NB4 (cell line): ENCODE data around the gene ZNRF3.

ENCODE experiments used
- CTCF ChIP-seq: IDR thresholded peaks from one replicate; pipeline ENCODE4 v1.5.1; 2012; ENCODE audit warnings: low read depth, low read length
- POLR2A ChIP-seq: IDR thresholded peaks from 2 replicates; pipeline ENCODE4 v1.6.1; 2011; ENCODE audit warnings: mild to moderate bottlenecking; ENCODE audit not compliant: insufficient read length; ENCODE audit errors: extremely low read depth
- TF ChIP-seq, protein P1 (sequence below): IDR thresholded peaks from 2 replicates; pipeline ENCODE4 v1.6.1; 2011; ENCODE audit warnings: low read depth, low read length

DNA sequence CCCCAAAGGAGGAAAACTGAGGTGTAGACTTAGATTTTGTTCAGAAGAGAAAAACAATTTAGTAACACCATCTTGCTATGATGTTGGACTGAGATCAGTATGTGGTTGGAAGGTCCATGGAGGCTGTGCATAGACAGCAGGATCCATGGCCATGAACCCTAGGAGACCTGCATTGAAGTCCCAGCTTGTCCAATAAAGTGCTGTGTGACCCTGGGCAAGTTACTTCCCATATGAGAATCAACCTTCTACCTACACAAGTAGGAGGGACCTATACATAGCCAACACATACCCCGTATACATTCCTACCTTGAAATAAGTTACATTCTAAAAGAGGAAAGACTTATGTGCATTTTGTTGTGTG is 27.3 kb upstream of the ZNRF3 start:
- TF ChIP-seq, protein P1, sequence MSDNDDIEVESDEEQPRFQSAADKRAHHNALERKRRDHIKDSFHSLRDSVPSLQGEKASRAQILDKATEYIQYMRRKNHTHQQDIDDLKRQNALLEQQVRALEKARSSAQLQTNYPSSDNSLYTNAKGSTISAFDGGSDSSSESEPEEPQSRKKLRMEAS: no peak
- TF ChIP-seq CTCF (no peak), POLR2A (no peak)
